Hepatocyte (in vitro differentiated cells): ENCODE results near the gene WDR37.

Experiments used
- EZH2 ChIP-seq: fragments of 200-600 bp; sonication (generic); IDR thresholded peaks from 2 replicates; pipeline ENCODE4 v1.6.1; 2016; ENCODE audit warnings: antibody characterized with exemption, mild to moderate bottlenecking, borderline replicate concordance
- TF ChIP-seq, protein P1 (sequence below): fragments of 200-600 bp; sonication (generic); IDR thresholded peaks from 2 replicates; pipeline ENCODE4 v1.5.1; 2016; ENCODE audit warnings: antibody characterized with exemption, mild to moderate bottlenecking; ENCODE audit not compliant: poor library complexity

DNA sequence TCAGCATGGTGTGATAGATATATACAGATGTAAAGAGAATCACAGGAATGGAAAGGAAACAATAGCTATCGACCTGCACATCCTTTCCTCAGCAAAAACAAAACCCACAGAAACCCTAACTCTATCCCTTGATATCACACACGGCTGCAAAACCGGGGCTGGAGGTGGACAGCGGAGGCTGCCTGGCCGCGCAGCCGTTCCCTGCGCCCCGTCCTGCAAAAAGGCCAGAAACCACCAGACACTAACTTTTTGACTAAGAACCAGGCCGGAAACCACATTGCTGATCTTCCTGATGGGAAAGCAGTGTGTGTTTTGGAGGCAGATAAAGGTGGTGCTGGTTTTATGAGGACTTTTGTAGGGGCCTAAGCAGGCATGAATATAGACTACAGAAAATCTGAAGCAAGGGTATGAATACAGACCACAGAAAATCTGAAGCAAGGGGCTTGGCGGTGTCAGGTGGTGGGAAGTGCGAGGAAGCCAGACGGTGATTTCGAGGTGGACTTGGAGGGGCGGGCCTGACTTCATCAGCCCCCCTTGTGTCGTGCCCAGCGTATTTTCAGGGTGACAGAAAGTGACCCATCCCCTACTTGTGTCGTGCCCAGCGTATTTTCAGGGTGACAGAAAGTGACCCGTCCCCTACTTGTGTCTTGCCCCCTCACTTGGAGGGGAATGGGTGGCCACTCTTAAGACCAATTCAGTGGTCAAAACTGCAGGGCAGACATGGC is 123.3 kb downstream of the WDR37 start:
- TF ChIP-seq, protein P1, sequence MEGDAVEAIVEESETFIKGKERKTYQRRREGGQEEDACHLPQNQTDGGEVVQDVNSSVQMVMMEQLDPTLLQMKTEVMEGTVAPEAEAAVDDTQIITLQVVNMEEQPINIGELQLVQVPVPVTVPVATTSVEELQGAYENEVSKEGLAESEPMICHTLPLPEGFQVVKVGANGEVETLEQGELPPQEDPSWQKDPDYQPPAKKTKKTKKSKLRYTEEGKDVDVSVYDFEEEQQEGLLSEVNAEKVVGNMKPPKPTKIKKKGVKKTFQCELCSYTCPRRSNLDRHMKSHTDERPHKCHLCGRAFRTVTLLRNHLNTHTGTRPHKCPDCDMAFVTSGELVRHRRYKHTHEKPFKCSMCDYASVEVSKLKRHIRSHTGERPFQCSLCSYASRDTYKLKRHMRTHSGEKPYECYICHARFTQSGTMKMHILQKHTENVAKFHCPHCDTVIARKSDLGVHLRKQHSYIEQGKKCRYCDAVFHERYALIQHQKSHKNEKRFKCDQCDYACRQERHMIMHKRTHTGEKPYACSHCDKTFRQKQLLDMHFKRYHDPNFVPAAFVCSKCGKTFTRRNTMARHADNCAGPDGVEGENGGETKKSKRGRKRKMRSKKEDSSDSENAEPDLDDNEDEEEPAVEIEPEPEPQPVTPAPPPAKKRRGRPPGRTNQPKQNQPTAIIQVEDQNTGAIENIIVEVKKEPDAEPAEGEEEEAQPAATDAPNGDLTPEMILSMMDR, result no peak
- no peak for TF ChIP-seq EZH2
